BE2C (cell line): ENCODE data around the gene SPEN.

Experiments used
- DNase-seq: peaks from one replicate; pipeline ENCODE4 v3.0.0-alpha.2; 2020
- H3K27me3 ChIP-seq: fragments of 250-450 bp; sonication (Bioruptor Pico); 2 replicates; pipeline ENCODE4 v1.5.1; 2020; ENCODE audit warnings: mild to moderate bottlenecking
- H3K36me3 ChIP-seq: fragments of 250-450 bp; sonication (Bioruptor Pico); 2 replicates; pipeline ENCODE4 v1.5.1; 2020; ENCODE audit warnings: mild to moderate bottlenecking
- H3K4me1 ChIP-seq: fragments of 250-450 bp; sonication (Bioruptor Pico); 2 replicates; pipeline ENCODE4 v1.5.1; 2020
- H3K4me3 ChIP-seq: 2 replicates; pipeline ENCODE4 v1.5.1; 2011; ENCODE audit warnings: low read depth, low read length
- H3K9me3 ChIP-seq: fragments of 250-450 bp; sonication (Bioruptor Pico); 2 replicates; pipeline ENCODE4 v1.5.1; 2020
- TF ChIP-seq, protein P1 (sequence below): IDR thresholded peaks from 2 replicates; pipeline ENCODE4 v1.5.1; 2012; ENCODE audit warnings: mild to moderate bottlenecking, low read depth, low read length

SPEN gene

GRCh38 chr1:15989776-15990175, 142.3 kb downstream of the SPEN start:
- Histone ChIP-seq H3K4me1 (no peaks in the 10 kb centered on the region), H3K4me3 (no peak overlapping the region), H3K36me3 (no peaks in the 10 kb centered on the region), H3K27me3 (no peaks in the 10 kb centered on the region), H3K9me3 (no peaks in the 10 kb centered on the region)
- DNase-seq, result no peak
- TF ChIP-seq, protein P1, sequence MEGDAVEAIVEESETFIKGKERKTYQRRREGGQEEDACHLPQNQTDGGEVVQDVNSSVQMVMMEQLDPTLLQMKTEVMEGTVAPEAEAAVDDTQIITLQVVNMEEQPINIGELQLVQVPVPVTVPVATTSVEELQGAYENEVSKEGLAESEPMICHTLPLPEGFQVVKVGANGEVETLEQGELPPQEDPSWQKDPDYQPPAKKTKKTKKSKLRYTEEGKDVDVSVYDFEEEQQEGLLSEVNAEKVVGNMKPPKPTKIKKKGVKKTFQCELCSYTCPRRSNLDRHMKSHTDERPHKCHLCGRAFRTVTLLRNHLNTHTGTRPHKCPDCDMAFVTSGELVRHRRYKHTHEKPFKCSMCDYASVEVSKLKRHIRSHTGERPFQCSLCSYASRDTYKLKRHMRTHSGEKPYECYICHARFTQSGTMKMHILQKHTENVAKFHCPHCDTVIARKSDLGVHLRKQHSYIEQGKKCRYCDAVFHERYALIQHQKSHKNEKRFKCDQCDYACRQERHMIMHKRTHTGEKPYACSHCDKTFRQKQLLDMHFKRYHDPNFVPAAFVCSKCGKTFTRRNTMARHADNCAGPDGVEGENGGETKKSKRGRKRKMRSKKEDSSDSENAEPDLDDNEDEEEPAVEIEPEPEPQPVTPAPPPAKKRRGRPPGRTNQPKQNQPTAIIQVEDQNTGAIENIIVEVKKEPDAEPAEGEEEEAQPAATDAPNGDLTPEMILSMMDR, result no peak
